IPS DF 4.7 (cell line): ENCODE data around the gene DRC1.

ENCODE experiments used
- DNase-seq: peaks from one replicate; pipeline ENCODE4 v3.0.0-alpha.2; 2013; ENCODE audit warnings: low spot score; ENCODE audit errors: extremely low read depth

DRC1 gene

GRCh38 chr2:26396734-26397298 lies 4.9 kb upstream of the DRC1 start:
- no peak for DNase-seq

- DNase-seq: no peak
Observed at GRCh38 chr2:26399771-26400376, 1.8 kb upstream of the DRC1 start.

GRCh38 chr2:26400723-26401122 lies 997 bp upstream of the DRC1 start:
- no peak for DNase-seq

GRCh38 chr2:26407526-26407925 lies 5.8 kb downstream of the DRC1 start:
- no peak for DNase-seq

GRCh38 chr2:26409785-26410184 lies 8.1 kb downstream of the DRC1 start:
- no peak for DNase-seq

- no peak for DNase-seq
Observed at GRCh38 chr2:26410764-26411243, 9.1 kb downstream of the DRC1 start.

GRCh38 chr2:26411419-26411818 lies 9.7 kb downstream of the DRC1 start:
- no peak for DNase-seq

GRCh38 chr2:26412091-26412673 lies 10.5 kb downstream of the DRC1 start:
- no peak for DNase-seq

- DNase-seq: no peak
Observed at GRCh38 chr2:26414311-26414710, 12.6 kb downstream of the DRC1 start.

- DNase-seq: no peak
Observed at GRCh38 chr2:26421961-26422360, 20.2 kb downstream of the DRC1 start.

- DNase-seq: no peak
Observed at GRCh38 chr2:26422947-26423629, 21.4 kb downstream of the DRC1 start.

- no peak for DNase-seq
Observed at GRCh38 chr2:26423750-26424149, 22.0 kb downstream of the DRC1 start.

- no peak for DNase-seq
Observed at GRCh38 chr2:26424221-26424620, 22.5 kb downstream of the DRC1 start.

- no peak for DNase-seq
Observed at GRCh38 chr2:26428846-26429245, 27.1 kb downstream of the DRC1 start.

- DNase-seq: no peak
Observed at GRCh38 chr2:26429779-26430578, 28.3 kb downstream of the DRC1 start.

GRCh38 chr2:26430826-26431225 lies 29.1 kb downstream of the DRC1 start:
- DNase-seq: no peak

GRCh38 chr2:26432363-26432762 lies 30.6 kb downstream of the DRC1 start:
- no peak for DNase-seq

- DNase-seq: no peak
Observed at GRCh38 chr2:26432859-26433258, 31.1 kb downstream of the DRC1 start.

GRCh38 chr2:26435106-26435505 lies 33.4 kb downstream of the DRC1 start:
- no peak for DNase-seq

- DNase-seq: no peak
Observed at GRCh38 chr2:26438526-26438925, 36.8 kb downstream of the DRC1 start.

GRCh38 chr2:26438926-26439325 lies 37.2 kb downstream of the DRC1 start:
- DNase-seq: no peak

- no peak for DNase-seq
Observed at GRCh38 chr2:26442301-26442700, 40.6 kb downstream of the DRC1 start.
